NCI-H446 treated with DMSO at 0.1 percent for 48 hours (cell line): ENCODE data around the gene TBC1D22A.
A peak's percentile ranks its signal among the peaks of the same experiment; 100 is the strongest.

Source experiments
- DNase-seq: peaks from one replicate; lab custom pipeline; 2025; lab: John Stamatoyannopoulos, UW

TBC1D22A gene

GRCh38 chr22:46934746-46935491 lies 172.5 kb downstream of the TBC1D22A start:
- no peak for DNase-seq

- no peak for DNase-seq
These were observed 173.3 kb downstream of the TBC1D22A start for GRCh38 chr22:46935506-46936377.

GRCh38 chr22:46936378-46936903 lies 174.0 kb downstream of the TBC1D22A start:
- DNase-seq = peak; percentile 71

- DNase-seq = no peak
These were observed 174.7 kb downstream of the TBC1D22A start for GRCh38 chr22:46937185-46937584.

- no peak for DNase-seq
These were observed 175.5 kb downstream of the TBC1D22A start for GRCh38 chr22:46937939-46938338.

GRCh38 chr22:46941968-46942798 lies 179.7 kb downstream of the TBC1D22A start:
- no peak for DNase-seq

DNA sequence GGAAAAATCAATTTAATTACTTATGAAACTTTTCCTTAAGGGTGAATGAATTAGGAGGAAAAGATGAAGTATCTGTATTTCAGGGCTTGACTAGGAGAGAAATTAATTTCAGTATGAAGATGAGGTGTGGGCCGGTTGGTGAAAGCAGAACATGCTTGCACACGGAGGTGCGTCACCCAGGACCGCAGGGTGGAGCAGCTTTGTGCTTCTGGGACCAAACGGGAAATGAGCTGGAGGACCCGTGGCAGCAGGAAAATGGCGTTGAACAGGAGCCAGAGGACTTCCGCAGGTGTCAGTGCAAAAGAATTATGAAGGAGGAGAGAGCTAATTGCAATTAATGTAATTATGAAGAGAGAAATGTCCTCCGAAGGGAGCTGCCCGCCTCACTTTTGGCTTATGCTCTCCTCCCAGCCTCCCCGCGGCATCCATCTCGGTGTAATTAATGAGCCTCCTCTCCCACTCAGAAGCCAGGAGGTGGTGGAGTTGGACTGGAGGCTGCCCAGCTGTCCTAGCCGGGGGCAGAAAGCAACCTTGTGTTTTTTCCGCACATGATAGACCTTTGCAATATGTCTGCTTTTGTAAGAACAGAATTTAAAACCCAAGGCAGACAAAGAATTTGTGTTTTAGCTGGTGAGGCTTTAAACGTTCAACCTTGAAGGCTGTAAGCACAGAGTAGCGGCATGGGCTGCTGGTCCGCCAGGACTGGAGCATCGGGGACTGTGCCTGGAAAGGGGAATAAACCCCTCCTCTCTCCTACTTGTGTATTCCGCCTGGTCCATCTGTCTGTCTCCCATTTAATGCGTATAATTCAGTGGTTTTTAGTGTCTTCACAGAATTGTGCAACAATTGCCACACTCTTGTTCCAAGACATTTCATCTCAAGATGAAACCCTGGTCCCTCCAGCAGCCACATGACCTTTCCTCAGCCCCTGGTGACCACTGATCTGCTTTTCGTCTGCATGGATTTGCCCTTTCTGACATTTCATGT lies 180.6 kb downstream of the TBC1D22A start:
- no peak for DNase-seq

- no peak for DNase-seq
These were observed 183.0 kb downstream of the TBC1D22A start for GRCh38 chr22:46945481-46945880.

GRCh38 chr22:46946383-46946962 lies 184.0 kb downstream of the TBC1D22A start:
- no peak for DNase-seq

DNA sequence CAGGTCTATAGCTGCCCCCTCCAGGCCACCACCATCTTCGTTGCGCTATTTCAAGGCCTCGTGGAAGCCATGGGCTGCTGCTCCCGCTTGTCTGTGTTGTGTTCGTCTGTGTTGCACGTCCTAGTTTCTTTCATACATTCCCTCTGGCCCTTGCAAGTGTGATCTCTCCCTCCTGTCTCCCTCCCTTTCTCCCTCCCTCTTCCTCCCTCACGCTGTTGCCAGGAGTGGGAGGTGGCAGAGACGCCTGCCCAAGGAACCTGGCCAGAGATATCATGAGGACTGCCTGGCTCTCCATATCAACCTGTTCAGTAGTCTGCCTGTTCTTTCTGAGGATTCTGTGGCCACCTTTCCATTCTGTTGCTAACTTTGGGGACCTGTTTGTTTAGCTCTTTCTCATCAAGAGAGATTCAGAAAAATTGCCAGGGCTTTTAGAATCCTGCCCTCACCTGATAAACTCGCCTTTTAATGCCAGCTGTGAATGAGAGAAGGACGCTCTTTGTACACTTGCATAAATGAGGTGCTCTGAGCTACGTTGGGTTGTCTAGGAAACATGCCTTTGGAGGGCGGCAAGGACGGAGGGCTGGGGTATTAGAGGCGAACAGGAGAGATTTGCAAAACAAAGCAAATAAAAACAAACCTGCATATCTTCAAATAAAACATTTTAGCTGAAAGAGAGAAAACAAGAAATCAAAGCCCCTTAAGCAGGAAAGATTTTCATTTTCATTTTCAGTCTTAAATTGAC lies 185.2 kb downstream of the TBC1D22A start:
- DNase-seq = no peak

GRCh38 chr22:46948411-46949144 lies 186.1 kb downstream of the TBC1D22A start:
- no peak for DNase-seq

- DNase-seq = no peak
These were observed 188.9 kb downstream of the TBC1D22A start for GRCh38 chr22:46951350-46951749.

GRCh38 chr22:46951973-46952372 lies 189.5 kb downstream of the TBC1D22A start:
- DNase-seq = no peak

DNA sequence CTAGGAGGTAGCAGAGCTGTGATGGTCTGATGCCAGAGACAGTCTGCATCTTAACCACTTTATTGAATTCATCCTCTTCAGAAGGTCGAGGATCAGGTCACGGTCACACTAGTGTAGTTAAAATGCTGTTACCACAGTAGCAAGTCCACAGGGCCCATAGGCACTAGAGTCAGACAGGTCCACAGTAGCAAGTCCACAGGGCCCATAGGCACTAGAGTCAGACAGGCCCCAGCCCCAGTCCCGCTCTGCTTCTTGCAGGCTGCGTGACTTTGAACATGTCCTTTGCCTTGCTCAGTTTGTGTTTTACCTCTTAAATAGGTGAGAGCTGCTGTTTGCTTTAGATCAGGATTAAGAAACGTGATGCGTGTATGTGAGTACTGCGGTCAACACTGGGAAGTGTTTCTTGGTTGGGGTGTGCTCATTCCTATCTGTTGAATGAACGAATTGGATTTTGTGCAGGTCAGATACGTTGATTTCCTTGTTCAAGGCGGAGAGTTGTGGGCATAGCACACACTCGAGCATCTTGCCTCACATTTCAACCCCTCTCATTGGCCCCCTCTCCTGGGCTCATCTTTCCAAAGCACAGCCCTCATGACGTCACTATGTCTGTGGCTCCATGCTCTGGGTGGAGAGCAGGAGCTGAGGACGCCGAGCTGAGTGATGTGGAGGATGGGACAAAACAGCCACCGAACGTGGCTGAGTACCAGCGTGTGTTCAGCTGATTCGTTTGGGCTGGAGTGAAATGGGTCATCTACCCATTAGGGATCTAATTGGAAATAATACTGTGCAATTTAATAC lies 191.7 kb downstream of the TBC1D22A start:
- DNase-seq = no peak

GRCh38 chr22:46954781-46955180 lies 192.3 kb downstream of the TBC1D22A start:
- no peak for DNase-seq

- DNase-seq = no peak
These were observed 194.2 kb downstream of the TBC1D22A start for GRCh38 chr22:46956498-46957215.

GRCh38 chr22:46957521-46957920 lies 195.1 kb downstream of the TBC1D22A start:
- no peak for DNase-seq
